Left renal pelvis (tissue), 4 donors: ENCODE data around the gene TMCC2. TPM values are rescaled to one million over a fixed set of nuclear protein-coding genes. Genes with fewer than 3 reads are reported as not detected.
"Not testable (repeated sequence)": the region's sequence is repeated elsewhere in the genome, so short reads cannot be mapped to it uniquely, and the experiment has no call there.

Experiments
- DNase-seq, 4 donors: peaks; one replicate each; pipeline ENCODE4 v3.0.0-alpha.2; 2013; ENCODE audit warnings: low read depth in 4 of 4, low spot score in 3 of 4
- polyA plus RNA-seq, 4 donors: library from polyadenylated mRNA; unstranded; fragments of 120-200 nt; gene quantifications; one replicate each; pipeline ENCODE4 v1.2.1, GENCODE V29; 2013; ENCODE audit not compliant: insufficient read length in 4 of 4

TMCC2 gene
- polyA plus RNA-seq, 4 donors: 6.3 to 18.4 (median 7.3) TPM

GRCh38 chr1:205211839-205212536 lies 15.8 kb upstream of the TMCC2 start:
- no peak for DNase-seq

- no peak for DNase-seq
Measured at GRCh38 chr1:205214756-205215155, 13.0 kb upstream of the TMCC2 start.

GRCh38 chr1:205216588-205216987 lies 11.2 kb upstream of the TMCC2 start:
- no peak for DNase-seq

GRCh38 chr1:205217418-205217817 lies 10.3 kb upstream of the TMCC2 start:
- DNase-seq: no peak

GRCh38 chr1:205220421-205220820 lies 7.3 kb upstream of the TMCC2 start:
- no peak for DNase-seq

GRCh38 chr1:205224736-205225135 lies 3.0 kb upstream of the TMCC2 start:
- DNase-seq: no peak

GRCh38 chr1:205225901-205226765 lies 1.6 kb upstream of the TMCC2 start:
- no peak for DNase-seq

- no peak for DNase-seq
Measured at GRCh38 chr1:205226868-205227583, 720 bp upstream of the TMCC2 start.

- DNase-seq: no peak
Measured at GRCh38 chr1:205228093-205228521, 361 bp downstream of the TMCC2 start.

GRCh38 chr1:205229399-205229871 lies 1.7 kb downstream of the TMCC2 start:
- no peak for DNase-seq

- no peak for DNase-seq
Measured at GRCh38 chr1:205229916-205230700, 2.4 kb downstream of the TMCC2 start.

- no peak for DNase-seq
Measured at GRCh38 chr1:205230982-205231381, 3.2 kb downstream of the TMCC2 start.

- no peak for DNase-seq
Measured at GRCh38 chr1:205232127-205232820, 4.5 kb downstream of the TMCC2 start.

GRCh38 chr1:205232945-205233397 lies 5.2 kb downstream of the TMCC2 start:
- no peak for DNase-seq

GRCh38 chr1:205233986-205234385 lies 6.2 kb downstream of the TMCC2 start:
- not testable (repeated sequence) for DNase-seq

GRCh38 chr1:205235951-205236350 lies 8.2 kb downstream of the TMCC2 start:
- DNase-seq: no peak

GRCh38 chr1:205236526-205236925 lies 8.8 kb downstream of the TMCC2 start:
- no peak for DNase-seq

- DNase-seq: no peak
Measured at GRCh38 chr1:205236951-205237475, 9.3 kb downstream of the TMCC2 start.
